ENCODE data around the gene GAREM1.

The GAREM1 gene

GRCh38 chr18:32267463-32267862 is 203.2 kb downstream of the GAREM1 start:
- Mint-ChIP-seq H3K27ac (no peak overlapping the region), H3K4me1 (ENCODE audit: low read depth) (no peaks in the 10 kb centered on the region), H3K4me3 (no peak overlapping the region), H3K36me3 (ENCODE audit: low read depth) (no peaks in the 10 kb centered on the region), H3K27me3 (peaks cover 7% of the 10 kb centered on the region), H3K9me3 (no peaks in the 10 kb centered on the region)
- intact Hi-C loops (cut with micrococcal nuclease) = no loop called here

GRCh38 chr18:32264401-32264800 is 206.3 kb downstream of the GAREM1 start:
- Mint-ChIP-seq H3K4me1 (ENCODE audit: low read depth) (peaks cover 8% of the 10 kb centered on the region), H3K27ac (no peak overlapping the region), H3K36me3 (ENCODE audit: low read depth) (no peaks in the 10 kb centered on the region), H3K27me3 (peaks cover 2% of the 10 kb centered on the region), H3K9me3 (no peaks in the 10 kb centered on the region), H3K4me3 (no peak overlapping the region)
- intact Hi-C loops (cut with micrococcal nuclease) = no loop called here

GRCh38 chr18:32262092-32262491 is 208.6 kb downstream of the GAREM1 start:
- intact Hi-C loops (cut with micrococcal nuclease) = no loop called here
- no peak overlapping the region for H3K27ac Mint-ChIP-seq
- no peaks in the 10 kb centered on the region for H3K9me3 Mint-ChIP-seq
- H3K27me3 Mint-ChIP-seq = peaks cover 2% of the 10 kb centered on the region
- H3K4me1 Mint-ChIP-seq (ENCODE audit: low read depth) = peaks cover 30% of the 10 kb centered on the region
- H3K4me3 Mint-ChIP-seq = no peak overlapping the region
- H3K36me3 Mint-ChIP-seq (ENCODE audit: low read depth) = no peaks in the 10 kb centered on the region

- Mint-ChIP-seq H3K4me3 (no peak overlapping the region), H3K4me1 (ENCODE audit: low read depth) (peaks cover 40% of the 10 kb centered on the region), H3K36me3 (ENCODE audit: low read depth) (no peaks in the 10 kb centered on the region), H3K27ac (no peak overlapping the region), H3K9me3 (no peaks in the 10 kb centered on the region), H3K27me3 (peaks cover 2% of the 10 kb centered on the region)
- intact Hi-C loops (cut with micrococcal nuclease) = no loop called here
These were observed 209.7 kb downstream of the GAREM1 start for GRCh38 chr18:32261003-32261402.

GRCh38 chr18:32259553-32259952 is 211.1 kb downstream of the GAREM1 start:
- H3K4me3 Mint-ChIP-seq = no peak overlapping the region
- H3K36me3 Mint-ChIP-seq (ENCODE audit: low read depth) = no peaks in the 10 kb centered on the region
- intact Hi-C loops (cut with micrococcal nuclease) = no loop called here
- no peaks in the 10 kb centered on the region for H3K27me3 Mint-ChIP-seq
- no peak overlapping the region for H3K27ac Mint-ChIP-seq
- peaks cover 46% of the 10 kb centered on the region for H3K4me1 Mint-ChIP-seq (ENCODE audit: low read depth)
- H3K9me3 Mint-ChIP-seq = no peaks in the 10 kb centered on the region

GRCh38 chr18:32258558-32259204 is 212.0 kb downstream of the GAREM1 start:
- intact Hi-C loops (cut with micrococcal nuclease) = no loop called here
- H3K36me3 Mint-ChIP-seq (ENCODE audit: low read depth) = no peaks in the 10 kb centered on the region
- H3K4me3 Mint-ChIP-seq = peak overlapping the region; percentile 44
- peaks cover 46% of the 10 kb centered on the region for H3K4me1 Mint-ChIP-seq (ENCODE audit: low read depth)
- peak overlapping the region; percentile 68 for H3K27ac Mint-ChIP-seq
- H3K9me3 Mint-ChIP-seq = no peaks in the 10 kb centered on the region
- H3K27me3 Mint-ChIP-seq = no peaks in the 10 kb centered on the region

GRCh38 chr18:32258148-32258547 is 212.5 kb downstream of the GAREM1 start:
- Mint-ChIP-seq H3K4me1 (ENCODE audit: low read depth) (peaks cover 46% of the 10 kb centered on the region), H3K27me3 (no peaks in the 10 kb centered on the region)

GRCh38 chr18:32257084-32257785 is 213.4 kb downstream of the GAREM1 start:
- Mint-ChIP-seq H3K27ac (peak overlapping the region; percentile 78), H3K36me3 (ENCODE audit: low read depth) (no peaks in the 10 kb centered on the region), H3K9me3 (no peaks in the 10 kb centered on the region), H3K4me1 (ENCODE audit: low read depth) (peaks cover 48% of the 10 kb centered on the region), H3K27me3 (no peaks in the 10 kb centered on the region), H3K4me3 (peak overlapping the region; percentile 30)
- intact Hi-C loops (cut with micrococcal nuclease) = no loop called here

More at GRCh38 chr18:32258148-32258547, 212.5 kb downstream of the GAREM1 start:
- Mint-ChIP-seq H3K9me3 (no peaks in the 10 kb centered on the region), H3K27ac (peak overlapping the region; percentile 68), H3K4me3 (no peak overlapping the region), H3K36me3 (ENCODE audit: low read depth) (no peaks in the 10 kb centered on the region)
- intact Hi-C loops (cut with micrococcal nuclease) = no loop called here

- Mint-ChIP-seq H3K27me3 (peaks cover 3% of the 10 kb centered on the region), H3K4me1 (ENCODE audit: low read depth) (peaks cover 43% of the 10 kb centered on the region), H3K4me3 (no peak overlapping the region), H3K27ac (no peak overlapping the region), H3K36me3 (ENCODE audit: low read depth) (no peaks in the 10 kb centered on the region), H3K9me3 (no peaks in the 10 kb centered on the region)
- intact Hi-C loops (cut with micrococcal nuclease) = no loop called here
These were observed 215.1 kb downstream of the GAREM1 start for GRCh38 chr18:32255570-32255969.

- peaks cover 5% of the 10 kb centered on the region for H3K27me3 Mint-ChIP-seq
- intact Hi-C loops (cut with micrococcal nuclease) = no loop called here
- no peaks in the 10 kb centered on the region for H3K9me3 Mint-ChIP-seq
These were observed 218.4 kb downstream of the GAREM1 start for GRCh38 chr18:32252141-32252860.

GRCh38 chr18:32251466-32251865 is 219.2 kb downstream of the GAREM1 start:
- H3K9me3 Mint-ChIP-seq = no peaks in the 10 kb centered on the region
- peaks cover 15% of the 10 kb centered on the region for H3K4me1 Mint-ChIP-seq (ENCODE audit: low read depth)
- H3K27me3 Mint-ChIP-seq = peaks cover 5% of the 10 kb centered on the region
- H3K36me3 Mint-ChIP-seq (ENCODE audit: low read depth) = no peaks in the 10 kb centered on the region
- intact Hi-C loops (cut with micrococcal nuclease) = no loop called here
- no peak overlapping the region for H3K27ac Mint-ChIP-seq
- no peak overlapping the region for H3K4me3 Mint-ChIP-seq

More at GRCh38 chr18:32252141-32252860, 218.4 kb downstream of the GAREM1 start:
- H3K36me3 Mint-ChIP-seq (ENCODE audit: low read depth) = no peaks in the 10 kb centered on the region
- no peak overlapping the region for H3K27ac Mint-ChIP-seq
- no peak overlapping the region for H3K4me3 Mint-ChIP-seq
- H3K4me1 Mint-ChIP-seq (ENCODE audit: low read depth) = peaks cover 24% of the 10 kb centered on the region

GRCh38 chr18:32249147-32249929 is 221.3 kb downstream of the GAREM1 start:
- intact Hi-C loops (cut with micrococcal nuclease) = no loop called here
- H3K4me3 Mint-ChIP-seq = no peak overlapping the region
- H3K27me3 Mint-ChIP-seq = peaks cover 5% of the 10 kb centered on the region
- H3K4me1 Mint-ChIP-seq (ENCODE audit: low read depth) = peaks cover 5% of the 10 kb centered on the region
- H3K36me3 Mint-ChIP-seq (ENCODE audit: low read depth) = no peaks in the 10 kb centered on the region
- no peaks in the 10 kb centered on the region for H3K9me3 Mint-ChIP-seq
- no peak overlapping the region for H3K27ac Mint-ChIP-seq

GRCh38 chr18:32244881-32245280 is 225.8 kb downstream of the GAREM1 start:
- Mint-ChIP-seq H3K9me3 (no peaks in the 10 kb centered on the region), H3K4me1 (ENCODE audit: low read depth) (no peaks in the 10 kb centered on the region), H3K27ac (no peak overlapping the region), H3K4me3 (no peak overlapping the region), H3K27me3 (peaks cover 4% of the 10 kb centered on the region), H3K36me3 (ENCODE audit: low read depth) (no peaks in the 10 kb centered on the region)
- intact Hi-C loops (cut with micrococcal nuclease) = no loop called here

GRCh38 chr18:32243358-32243757 is 227.3 kb downstream of the GAREM1 start:
- H3K4me3 Mint-ChIP-seq = no peak overlapping the region
- H3K4me1 Mint-ChIP-seq (ENCODE audit: low read depth) = no peaks in the 10 kb centered on the region
- peaks cover 2% of the 10 kb centered on the region for H3K27me3 Mint-ChIP-seq
- no peaks in the 10 kb centered on the region for H3K9me3 Mint-ChIP-seq
- intact Hi-C loops (cut with micrococcal nuclease) = no loop called here
- H3K27ac Mint-ChIP-seq = no peak overlapping the region
- H3K36me3 Mint-ChIP-seq (ENCODE audit: low read depth) = no peaks in the 10 kb centered on the region
